Neural progenitor cell (in vitro differentiated cells): ENCODE results near the gene ZNF683. TPM values are rescaled to one million over a fixed set of nuclear protein-coding genes. Genes with fewer than 3 reads are reported as not detected.
A peak's percentile ranks its signal among the peaks of the same experiment; 100 is the strongest.

ENCODE experiments used
- DNase-seq: peaks from one replicate; pipeline ENCODE4 v3.0.0-alpha.2; 2016; ENCODE audit warnings: low spot score
- H2AFZ ChIP-seq: fragments of 200-600 bp; sonication (generic); replicated peaks from 2 replicates; pipeline ENCODE4 v1.6.1; 2016; ENCODE audit warnings: antibody characterized with exemption
- H3F3A ChIP-seq: fragments of 200-600 bp; sonication (generic); 2 replicates; pipeline ENCODE4 v1.6.1; 2016; ENCODE audit warnings: antibody characterized with exemption, low read depth
- H3K27ac ChIP-seq: fragments of 200-600 bp; sonication (generic); 2 replicates; pipeline ENCODE4 v1.5.1; 2016; ENCODE audit warnings: mild to moderate bottlenecking
- H3K27me3 ChIP-seq: fragments of 200-600 bp; sonication (generic); 2 replicates; pipeline ENCODE4 v1.6.1; 2016; ENCODE audit warnings: mild to moderate bottlenecking, moderate library complexity
- H3K36me3 ChIP-seq: fragments of 200-600 bp; sonication (generic); 2 replicates; pipeline ENCODE4 v1.5.1; 2016
- H3K4me1 ChIP-seq: fragments of 200-600 bp; sonication (generic); 2 replicates; pipeline ENCODE4 v1.6.1; 2016; ENCODE audit warnings: mixed run types
- H3K4me2 ChIP-seq: fragments of 200-600 bp; sonication (generic); 2 replicates; pipeline ENCODE4 v1.6.1; 2016
- H3K4me3 ChIP-seq: fragments of 200-600 bp; sonication (generic); 2 replicates; pipeline ENCODE4 v1.5.1; 2016
- H3K79me2 ChIP-seq: fragments of 200-600 bp; sonication (generic); 2 replicates; pipeline ENCODE4 v1.6.1; 2016; ENCODE audit warnings: low read depth
- H3K9ac ChIP-seq: fragments of 200-600 bp; sonication (generic); 2 replicates; pipeline ENCODE4 v1.6.1; 2016
- H3K9me3 ChIP-seq: fragments of 200-600 bp; sonication (generic); 2 replicates; pipeline ENCODE4 v1.5.1; 2016; ENCODE audit warnings: low read depth
- H4K20me1 ChIP-seq: fragments of 200-600 bp; sonication (generic); 2 replicates; pipeline ENCODE4 v1.6.1; 2016; ENCODE audit warnings: low read depth
- H3K27ac Mint-ChIP-seq: 3 replicates; pipeline ENCODE4 v1.8.0; 2021; ENCODE audit warnings: mixed read lengths
- H3K27me3 Mint-ChIP-seq: 2 replicates; pipeline ENCODE4 v1.8.0; 2022; ENCODE audit warnings: low read depth, mild to moderate bottlenecking, inconsistent platforms, moderate library complexity, mixed read lengths; ENCODE audit not compliant: insufficient read depth
- H3K36me3 Mint-ChIP-seq: 3 replicates; pipeline ENCODE4 v1.8.0; 2021; ENCODE audit warnings: mixed read lengths
- H3K4me1 Mint-ChIP-seq: 3 replicates; pipeline ENCODE4 v1.8.0; 2021; ENCODE audit warnings: mixed read lengths
- H3K4me3 Mint-ChIP-seq: 3 replicates; pipeline ENCODE4 v1.8.0; 2021; ENCODE audit warnings: mild to moderate bottlenecking, moderate library complexity, mixed read lengths
- H3K9me3 Mint-ChIP-seq: 3 replicates; pipeline ENCODE4 v1.8.0; 2020; ENCODE audit warnings: mixed read lengths
- CTCF ChIP-seq: fragments of 200-600 bp; sonication (generic); IDR thresholded peaks from 2 replicates; pipeline ENCODE4 v1.5.1; 2017; ENCODE audit warnings: antibody characterized with exemption, mild to moderate bottlenecking
- EZH2 ChIP-seq: fragments of 200-600 bp; sonication (generic); IDR thresholded peaks from 2 replicates; pipeline ENCODE4 v1.6.1; 2017; ENCODE audit warnings: antibody characterized with exemption, mild to moderate bottlenecking, moderate library complexity
- EZH2phosphoT487 ChIP-seq: fragments of 200-600 bp; sonication (generic); IDR thresholded peaks from 2 replicates; pipeline ENCODE4 v1.6.1; 2017; ENCODE audit warnings: antibody characterized with exemption
- total RNA-seq: library from RNA; depleted of rRNA; stranded (reverse); fragments of >200 nt; gene quantifications from 2 replicates; pipeline ENCODE4 v1.2.3, GENCODE V29; 2015; ENCODE audit warnings: low replicate concordance

Gene ZNF683
- total RNA-seq, 1 donor from 2014 or later = not detected

DNA sequence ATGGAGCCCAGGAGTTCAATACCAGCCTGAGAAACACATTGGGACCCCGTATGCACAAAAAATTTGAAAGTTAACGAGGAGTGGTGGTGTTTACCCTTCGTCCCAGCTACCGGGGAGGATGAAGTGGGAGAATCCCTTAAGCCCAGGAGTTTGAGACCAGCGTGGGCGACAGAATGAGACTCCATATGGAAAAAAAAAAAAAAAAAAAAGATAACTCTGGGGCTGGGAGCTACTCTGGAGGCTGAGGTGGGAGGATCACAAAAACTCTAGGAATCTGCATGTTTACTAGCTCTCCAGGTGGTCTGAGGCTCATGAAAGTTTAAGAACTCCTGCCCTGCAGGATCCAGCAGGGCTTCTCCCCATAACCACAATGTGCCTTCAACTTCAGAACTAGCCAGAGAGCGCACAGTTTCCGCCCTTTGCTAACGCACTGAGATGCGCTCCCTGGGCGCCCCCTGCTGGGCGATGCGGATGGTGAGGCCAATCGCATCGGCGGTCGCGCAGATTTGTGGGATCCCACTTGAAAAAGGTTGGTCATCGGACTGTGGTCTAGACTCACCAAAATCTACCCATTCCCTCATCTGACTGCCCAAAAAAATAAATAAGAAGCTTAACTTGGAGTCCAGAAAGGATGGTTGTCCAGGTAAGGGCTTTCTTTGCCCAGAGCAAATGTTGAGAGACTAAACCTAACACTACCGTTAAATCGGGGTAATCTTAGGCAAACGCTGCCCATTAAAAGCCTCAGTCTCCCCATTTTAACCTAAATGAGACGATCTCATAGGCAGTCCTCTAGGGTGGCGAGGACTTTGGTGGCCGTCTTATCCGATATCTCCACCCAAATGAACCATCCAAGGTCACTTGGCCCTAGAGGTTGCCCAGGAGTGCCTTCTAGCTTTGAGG lies 8.8 kb downstream of the ZNF683 start:
- Mint-ChIP-seq H3K36me3 (no peaks in the 10 kb centered on the region), H3K4me1 (peaks cover 33% of the 10 kb centered on the region), H3K27me3 (peaks cover 23% of the 10 kb centered on the region), H3K4me3 (peak overlapping the region; percentile 57), H3K27ac (no peak overlapping the region), H3K9me3 (no peaks in the 10 kb centered on the region)
- peak; percentile 93 for DNase-seq
- no peak for TF ChIP-seq EZH2
- TF ChIP-seq CTCF = peak; percentile 97
- H3F3A ChIP-seq = peaks cover 13% of the 10 kb centered on the region
- no peaks in the 10 kb centered on the region for H3K9me3 ChIP-seq
- peaks cover 69% of the 10 kb centered on the region for H3K27me3 ChIP-seq
- no peak overlapping the region for H2AFZ ChIP-seq
- H3K79me2 ChIP-seq = no peaks in the 10 kb centered on the region
- H3K9ac ChIP-seq = no peak overlapping the region
- no peak overlapping the region for H3K4me2 ChIP-seq
- H4K20me1 ChIP-seq = no peaks in the 10 kb centered on the region
- peaks cover 8% of the 10 kb centered on the region for H3K4me1 ChIP-seq
- no peaks in the 10 kb centered on the region for H3K36me3 ChIP-seq
- H3K4me3 ChIP-seq = no peak overlapping the region
- H3K27ac ChIP-seq = no peak overlapping the region

DNA sequence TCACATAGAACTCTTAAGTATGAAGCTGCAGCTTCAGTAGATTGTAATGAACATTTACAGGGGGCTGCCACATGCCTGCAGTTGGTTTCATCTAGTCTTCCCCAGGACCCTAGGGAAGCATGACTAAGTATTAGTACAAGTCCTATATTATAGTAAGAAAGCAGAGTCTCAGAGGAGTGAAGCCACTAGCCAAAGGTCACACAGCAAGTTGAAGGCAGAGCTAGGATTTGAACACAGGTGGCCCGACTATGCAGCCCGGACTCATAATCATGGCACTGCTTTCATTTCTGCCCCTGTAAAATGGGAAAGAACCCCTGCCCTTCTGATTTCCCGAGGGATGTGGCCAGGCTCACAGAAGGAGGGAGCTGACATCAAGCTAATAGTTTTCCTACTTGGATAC lies 10.2 kb downstream of the ZNF683 start:
- Histone ChIP-seq H3K4me3 (no peak overlapping the region), H2AFZ (no peak overlapping the region), H3K4me2 (no peak overlapping the region), H3K36me3 (no peaks in the 10 kb centered on the region), H3K9ac (no peak overlapping the region), H3K27me3 (peaks cover 81% of the 10 kb centered on the region), H4K20me1 (no peaks in the 10 kb centered on the region), H3K4me1 (peaks cover 8% of the 10 kb centered on the region), H3K79me2 (no peaks in the 10 kb centered on the region), H3F3A (peaks cover 13% of the 10 kb centered on the region), H3K9me3 (no peaks in the 10 kb centered on the region), H3K27ac (no peak overlapping the region)
- Mint-ChIP-seq H3K4me1 (peaks cover 40% of the 10 kb centered on the region), H3K36me3 (no peaks in the 10 kb centered on the region), H3K27me3 (peaks cover 25% of the 10 kb centered on the region), H3K9me3 (no peaks in the 10 kb centered on the region), H3K4me3 (no peak overlapping the region), H3K27ac (no peak overlapping the region)
- no peak for TF ChIP-seq EZH2
- DNase-seq = no peak

DNA sequence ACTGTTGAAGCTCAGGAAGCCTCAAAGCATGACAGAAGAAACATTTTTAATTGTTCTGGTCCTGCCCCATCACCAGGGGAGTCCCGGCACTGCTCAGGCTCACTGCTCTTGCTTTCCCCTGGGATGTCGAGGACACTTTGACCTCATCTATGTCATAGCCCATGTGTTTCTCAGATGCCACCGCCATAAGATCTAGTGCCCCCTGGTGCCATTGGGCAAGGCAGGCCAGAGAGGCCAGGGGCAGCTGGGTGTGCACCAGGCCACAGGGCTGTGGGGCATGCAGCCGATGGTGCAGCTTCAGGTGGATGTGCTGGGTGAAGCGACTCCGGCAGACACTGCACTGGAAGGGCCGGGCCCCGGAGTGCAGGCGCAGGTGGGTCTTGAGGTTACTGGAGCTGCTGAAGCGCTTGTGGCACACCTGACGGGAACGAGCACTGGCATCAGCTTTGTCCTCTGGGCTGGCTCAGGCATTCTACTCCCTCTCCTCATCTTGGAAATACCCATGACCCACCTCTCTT lies 10.9 kb downstream of the ZNF683 start:
- no peaks in the 10 kb centered on the region for H3K79me2 ChIP-seq
- H3K4me3 ChIP-seq = no peak overlapping the region
- H3K4me1 Mint-ChIP-seq = peaks cover 44% of the 10 kb centered on the region
- H4K20me1 ChIP-seq = no peaks in the 10 kb centered on the region
- peaks cover 81% of the 10 kb centered on the region for H3K27me3 ChIP-seq
- H3K27ac ChIP-seq = no peak overlapping the region
- H3K4me1 ChIP-seq = peaks cover 8% of the 10 kb centered on the region
- no peak for TF ChIP-seq CTCF
- no peak for TF ChIP-seq EZH2phosphoT487
- no peak for TF ChIP-seq EZH2
- no peak overlapping the region for H3K27ac Mint-ChIP-seq
- peaks cover 13% of the 10 kb centered on the region for H3F3A ChIP-seq
- H3K36me3 Mint-ChIP-seq = no peaks in the 10 kb centered on the region
- no peak for DNase-seq
- no peaks in the 10 kb centered on the region for H3K9me3 Mint-ChIP-seq
- H3K4me3 Mint-ChIP-seq = peak overlapping the region; percentile 15
- no peak overlapping the region for H2AFZ ChIP-seq
- H3K4me2 ChIP-seq = no peak overlapping the region
- H3K27me3 Mint-ChIP-seq = peaks cover 25% of the 10 kb centered on the region
- no peaks in the 10 kb centered on the region for H3K36me3 ChIP-seq
- no peaks in the 10 kb centered on the region for H3K9me3 ChIP-seq
- no peak overlapping the region for H3K9ac ChIP-seq
